A673 (cell line): ENCODE results near the gene TAGLN2. TPM values are rescaled to one million over a fixed set of nuclear protein-coding genes. Genes with fewer than 3 reads are reported as not detected.
A peak's percentile ranks its signal among the peaks of the same experiment; 100 is the strongest.

Experiments used
- BruUV-seq: library from RNA; stranded (reverse); fragments of 400-500 nt; replicated peaks from 2 replicates; lab custom pipeline; 2021; lab: Mats Ljungman, UMichigan
- CTCF ChIA-PET: fragments of 300-600 bp; sonication (Branson Sonifier 250); formaldehyde crosslinking; loops from one replicate; lab custom pipeline; 2022; ENCODE audit warnings: antibody characterized with exemption; lab: Charles Lee
- POLR2A ChIA-PET: fragments of 300-600 bp; sonication (Branson Sonifier 250); formaldehyde crosslinking; loops from one replicate; lab custom pipeline; 2022; ENCODE audit warnings: antibody characterized with exemption; ENCODE audit not compliant: low non-redundant PET; lab: Charles Lee
- DNase-seq: peaks from one replicate; pipeline ENCODE4 v3.0.0-alpha.2; 2015; ENCODE audit warnings: low spot score
- H3K27ac ChIP-seq: fragments of 200-600 bp; sonication (generic); 2 replicates; pipeline ENCODE4 v1.5.1; 2016; ENCODE audit warnings: mixed run types, low read depth, mild to moderate bottlenecking, mixed read lengths, antibody characterized with exemption, low read length; ENCODE audit not compliant: poor library complexity, severe bottlenecking
- H3K27me3 ChIP-seq: fragments of 200-600 bp; sonication (generic); replicated peaks from 2 replicates; pipeline ENCODE4 v1.6.1; 2017; ENCODE audit warnings: mixed run types, low read depth, mild to moderate bottlenecking, mixed read lengths, antibody characterized with exemption, low read length; ENCODE audit not compliant: insufficient read depth, poor library complexity
- H3K36me3 ChIP-seq: fragments of 200-600 bp; sonication (generic); 2 replicates; pipeline ENCODE4 v1.6.1; 2016; ENCODE audit warnings: mixed run types, mild to moderate bottlenecking, mixed read lengths, antibody characterized with exemption, low read length; ENCODE audit not compliant: insufficient read depth, poor library complexity, severe bottlenecking
- H3K4me1 ChIP-seq: fragments of 200-600 bp; sonication (generic); 2 replicates; pipeline ENCODE4 v1.6.1; 2017; ENCODE audit warnings: mixed run types, mild to moderate bottlenecking, mixed read lengths, antibody characterized with exemption, low read length; ENCODE audit not compliant: insufficient read depth, poor library complexity, severe bottlenecking
- H3K4me3 ChIP-seq: fragments of 200-600 bp; sonication (generic); 2 replicates; pipeline ENCODE4 v1.5.1; 2016; ENCODE audit warnings: low read depth, mixed run types, mild to moderate bottlenecking, mixed read lengths, low read length; ENCODE audit not compliant: poor library complexity, severe bottlenecking
- H3K9me3 ChIP-seq: fragments of 200-600 bp; sonication (generic); 2 replicates; pipeline ENCODE4 v1.6.1; 2016; ENCODE audit warnings: mixed run types, low read depth, mild to moderate bottlenecking, mixed read lengths, antibody characterized with exemption, low read length; ENCODE audit not compliant: poor library complexity, severe bottlenecking
- CTCF ChIP-seq: fragments of 300-800, 200-600 bp; sonication (generic); conservative IDR thresholded peaks from 2 replicates; pipeline ENCODE4 v1.5.1; 2017; ENCODE audit warnings: low read depth, mild to moderate bottlenecking, antibody characterized with exemption, low read length, moderate library complexity, mixed read lengths
- EZH2 ChIP-seq: fragments of 200-600 bp; sonication (generic); IDR thresholded peaks from 2 replicates; pipeline ENCODE4 v1.6.1; 2017; ENCODE audit warnings: borderline replicate concordance, low read depth, mild to moderate bottlenecking, mixed read lengths, antibody characterized with exemption, low read length; ENCODE audit not compliant: poor library complexity, severe bottlenecking
- intact Hi-C: fragments of 100-400 bp; cut with micrococcal nuclease; formaldehyde crosslinking; loops from one replicate; pipeline ENCODE4 v1.10.0; 2022; ENCODE audit not compliant: unreplicated experiment
- total RNA-seq: library from RNA; stranded (reverse); gene quantifications from 2 replicates; pipeline ENCODE4 v1.2.3, GENCODE V29; 2021

TAGLN2 gene
- total RNA-seq, 1 experiment from 2014 or later = 198 TPM

DNA sequence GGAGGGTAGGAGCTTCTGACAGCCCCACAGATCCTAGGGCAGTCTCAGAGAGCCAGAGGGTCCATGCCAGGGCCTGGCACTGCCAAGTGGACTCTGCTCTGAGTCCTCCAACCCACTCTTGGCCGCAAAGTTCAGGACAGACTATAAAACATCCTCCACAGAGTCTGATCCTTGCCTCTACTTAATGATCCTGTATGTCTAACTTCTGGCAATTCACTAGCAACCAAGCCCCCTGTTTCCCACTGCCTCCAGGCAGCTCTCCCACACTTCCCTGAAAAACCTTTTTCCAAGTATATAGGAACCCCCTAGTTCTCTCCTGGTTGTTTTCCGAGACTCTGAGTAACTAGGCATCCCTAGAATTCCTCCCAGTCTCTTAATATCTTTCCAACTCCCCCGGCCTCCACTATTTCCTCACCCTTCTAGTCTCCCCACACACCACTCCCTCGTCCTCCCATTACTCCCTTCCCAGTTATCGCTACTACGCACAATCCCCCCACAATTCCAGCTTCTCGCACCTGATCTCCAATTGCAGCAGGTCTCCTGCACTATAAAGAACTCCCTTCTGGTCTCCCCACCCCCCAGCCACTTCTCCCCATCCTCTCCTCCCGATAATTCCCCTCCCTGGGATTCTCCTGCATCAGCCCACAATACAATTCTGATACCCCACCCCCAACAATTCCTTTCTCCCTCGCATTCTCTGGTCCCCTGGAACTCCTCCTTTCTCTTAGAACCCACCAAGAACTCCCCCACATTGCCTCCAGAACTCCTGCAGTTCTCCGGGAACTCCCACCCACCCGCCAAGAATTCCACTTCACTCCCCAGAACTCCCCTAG is 19.5 kb upstream of the TAGLN2 start:
- no peak overlapping the region for H3K27ac ChIP-seq
- peaks cover 6% of the 10 kb centered on the region for H3K4me1 ChIP-seq
- BruUV-seq = no TSS peak
- intact Hi-C loops = no loop called here
- ChIA-PET POLR2A (interaction anchor here (0.6 kb wide), 1 partner anchor 10 kb away, joined by 6 read pairs; no protein-coding TSS in a partner anchor), CTCF (no interaction called here)
- TF ChIP-seq EZH2 = no peak
- TF ChIP-seq CTCF = no peak
- H3K36me3 ChIP-seq = no peaks in the 10 kb centered on the region
- no peaks in the 10 kb centered on the region for H3K27me3 ChIP-seq
- no peak for DNase-seq
- H3K4me3 ChIP-seq = peak overlapping the region; percentile 53
- H3K9me3 ChIP-seq = no peaks in the 10 kb centered on the region

DNA sequence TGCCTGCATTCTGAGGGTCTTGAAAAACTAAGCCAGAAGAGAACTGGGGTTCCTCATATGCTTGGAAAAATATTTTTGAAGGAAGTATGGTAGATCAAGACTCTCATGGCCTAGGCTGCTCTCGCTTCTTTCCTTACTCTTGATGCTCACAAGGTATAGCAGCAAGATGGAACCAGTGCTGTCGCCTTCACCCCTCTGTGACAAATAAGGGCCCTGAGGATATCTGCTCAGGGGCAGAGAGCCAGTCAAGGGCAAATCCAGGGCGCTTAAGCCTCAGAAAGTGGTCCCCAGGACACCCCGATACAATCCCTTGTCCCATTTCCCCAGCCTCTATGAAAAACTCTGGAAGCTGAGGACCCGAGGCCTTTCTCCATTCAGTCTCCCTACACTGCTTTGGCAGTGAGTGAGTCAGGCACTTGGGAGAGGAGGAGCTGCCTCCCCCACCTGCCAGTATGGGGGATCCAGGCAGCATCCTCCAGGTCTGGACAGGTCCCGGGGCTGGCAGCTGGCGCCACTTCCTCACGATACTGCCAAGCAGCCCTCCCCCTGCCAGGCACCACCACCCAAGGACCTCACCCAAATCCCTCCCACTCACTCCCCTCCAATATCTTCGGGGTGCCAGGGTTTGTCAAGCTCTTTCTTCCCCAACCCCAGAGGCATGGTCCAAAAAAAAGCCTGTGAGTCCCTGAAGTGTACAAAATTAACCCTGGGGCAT is 18.8 kb upstream of the TAGLN2 start:
- POLR2A ChIA-PET = no interaction called here
- H3K4me3 ChIP-seq = no peak overlapping the region

GRCh38 chr1:159943278-159943640 is 18.0 kb upstream of the TAGLN2 start:
- TF ChIP-seq CTCF (no peak), EZH2 (no peak)
- CTCF ChIA-PET = no interaction called here
- POLR2A ChIA-PET = no interaction called here
- Histone ChIP-seq H3K27ac (no peak overlapping the region), H3K4me1 (peaks cover 6% of the 10 kb centered on the region), H3K9me3 (no peaks in the 10 kb centered on the region), H3K27me3 (no peaks in the 10 kb centered on the region), H3K4me3 (no peak overlapping the region), H3K36me3 (no peaks in the 10 kb centered on the region)
- no TSS peak for BruUV-seq
- no peak for DNase-seq
- intact Hi-C loops = no loop called here

More for the DNA sequence above, 18.8 kb upstream of the TAGLN2 start:
- no peaks in the 10 kb centered on the region for H3K9me3 ChIP-seq
- no peak overlapping the region for H3K27ac ChIP-seq
- CTCF ChIA-PET = no interaction called here
- DNase-seq = no peak
- TF ChIP-seq CTCF (no peak), EZH2 (no peak)
- no peaks in the 10 kb centered on the region for H3K36me3 ChIP-seq
- BruUV-seq = no TSS peak
- intact Hi-C loops = no loop called here
- H3K27me3 ChIP-seq = no peaks in the 10 kb centered on the region
- peaks cover 6% of the 10 kb centered on the region for H3K4me1 ChIP-seq
